GM21515 (cell line): ENCODE results near the gene NEURL1B.

Experiments
- ATAC-seq: cut with Tn5 transposase; IDR thresholded peaks from one replicate; pipeline ENCODE4 v1.9.1; 2021; ENCODE audit not compliant: unreplicated experiment

Gene NEURL1B

DNA sequence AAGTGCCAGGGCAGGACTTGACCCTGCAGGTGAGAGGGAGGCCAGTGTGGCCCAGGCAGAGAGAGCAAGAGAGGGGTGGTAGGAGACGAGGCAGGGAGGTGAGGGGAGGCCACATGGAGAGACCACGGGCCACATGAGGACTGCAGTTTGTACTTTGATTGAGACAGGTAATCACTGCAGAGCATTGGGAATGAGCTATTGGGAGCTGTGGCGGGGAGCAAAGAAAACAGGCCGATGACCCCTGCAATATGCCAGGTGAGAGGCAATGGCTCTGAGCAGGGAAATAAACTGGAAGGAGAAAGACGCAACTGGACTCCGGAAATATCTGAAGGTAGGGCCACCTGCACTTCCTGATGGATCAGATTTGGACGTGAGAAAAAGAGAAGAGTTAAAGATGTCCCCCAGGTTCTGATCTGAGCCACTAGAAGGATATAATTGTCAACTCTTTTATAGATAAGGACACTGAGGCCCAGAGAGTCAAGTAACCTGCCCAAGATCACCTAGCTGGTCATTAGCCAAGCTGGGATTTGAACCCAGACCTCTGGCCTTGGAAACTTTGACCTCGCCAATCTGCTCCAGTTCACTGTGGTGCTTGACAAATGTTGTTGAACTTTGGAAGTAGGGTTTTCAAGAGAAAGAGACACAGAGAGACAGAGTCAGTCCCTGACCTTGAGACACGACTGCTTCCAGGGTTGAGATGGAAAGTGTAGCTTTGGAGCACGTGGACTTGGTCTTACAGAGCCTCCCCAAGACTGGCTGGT lies 87.6 kb downstream of the NEURL1B start:
- ATAC-seq, result no peak

DNA sequence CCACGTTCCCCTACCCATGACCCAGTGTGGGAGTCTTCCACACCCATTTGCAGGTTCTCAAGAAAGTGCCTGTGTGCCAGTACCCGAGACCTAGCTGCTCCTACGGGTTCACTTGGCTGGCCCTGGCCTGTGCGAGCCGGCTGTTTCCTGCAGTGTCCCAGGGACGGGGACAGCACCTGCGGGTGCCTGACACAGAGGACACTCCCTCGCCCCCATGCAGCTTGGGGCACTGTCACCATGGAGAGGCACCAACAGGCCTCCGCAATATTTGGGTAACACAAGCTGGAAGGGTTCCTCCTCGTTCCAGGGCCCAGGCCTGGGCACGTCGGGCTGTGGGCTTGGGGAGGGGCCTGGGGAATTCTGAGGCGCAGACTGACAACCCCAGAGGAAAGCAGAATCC lies 88.5 kb downstream of the NEURL1B start:
- ATAC-seq, result no peak

- ATAC-seq, result no peak
These were observed 89.2 kb downstream of the NEURL1B start for GRCh38 chr5:172730222-172730621.

- ATAC-seq, result no peak
These were observed 90.1 kb downstream of the NEURL1B start for GRCh38 chr5:172730981-172731679.

GRCh38 chr5:172731680-172732074 lies 90.6 kb downstream of the NEURL1B start:
- no peak for ATAC-seq

DNA sequence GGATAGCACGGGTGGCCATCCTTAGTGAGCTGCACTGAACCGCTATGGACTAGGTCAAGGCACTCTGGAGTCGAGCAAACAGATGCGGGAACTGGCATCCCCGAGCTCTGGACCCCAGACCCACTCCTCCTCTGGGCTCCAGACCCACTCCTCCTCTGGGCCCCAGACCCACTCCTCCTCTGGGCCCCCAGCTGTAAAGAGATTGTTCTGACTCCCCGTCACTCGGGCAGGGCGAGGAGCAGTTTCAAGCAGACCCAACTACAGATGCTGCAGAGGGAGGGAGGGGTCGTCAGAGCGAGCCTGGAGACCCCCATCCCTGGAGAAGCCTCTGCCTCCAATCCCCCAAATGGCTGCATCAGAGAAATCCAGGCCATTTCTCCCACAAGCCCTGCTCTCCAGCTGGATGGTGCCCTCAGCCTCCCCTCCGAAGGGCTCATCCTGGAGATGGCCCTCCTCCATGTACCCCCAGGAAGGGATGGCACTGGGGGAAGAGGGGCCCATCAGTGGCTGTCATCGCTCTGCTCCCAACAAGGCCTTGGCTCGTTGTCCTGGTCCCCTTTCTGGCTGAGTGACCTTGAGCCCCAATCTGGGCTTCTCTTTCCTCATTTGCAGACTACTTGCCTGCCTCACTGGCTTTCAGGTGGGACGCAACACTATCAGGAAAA lies 91.3 kb downstream of the NEURL1B start:
- ATAC-seq, result no peak

- ATAC-seq, result no peak
These were observed 92.3 kb downstream of the NEURL1B start for GRCh38 chr5:172733131-172733973.

- ATAC-seq, result no peak
These were observed 92.9 kb downstream of the NEURL1B start for GRCh38 chr5:172733974-172734346.

GRCh38 chr5:172735141-172735831 lies 94.2 kb downstream of the NEURL1B start:
- no peak for ATAC-seq

DNA sequence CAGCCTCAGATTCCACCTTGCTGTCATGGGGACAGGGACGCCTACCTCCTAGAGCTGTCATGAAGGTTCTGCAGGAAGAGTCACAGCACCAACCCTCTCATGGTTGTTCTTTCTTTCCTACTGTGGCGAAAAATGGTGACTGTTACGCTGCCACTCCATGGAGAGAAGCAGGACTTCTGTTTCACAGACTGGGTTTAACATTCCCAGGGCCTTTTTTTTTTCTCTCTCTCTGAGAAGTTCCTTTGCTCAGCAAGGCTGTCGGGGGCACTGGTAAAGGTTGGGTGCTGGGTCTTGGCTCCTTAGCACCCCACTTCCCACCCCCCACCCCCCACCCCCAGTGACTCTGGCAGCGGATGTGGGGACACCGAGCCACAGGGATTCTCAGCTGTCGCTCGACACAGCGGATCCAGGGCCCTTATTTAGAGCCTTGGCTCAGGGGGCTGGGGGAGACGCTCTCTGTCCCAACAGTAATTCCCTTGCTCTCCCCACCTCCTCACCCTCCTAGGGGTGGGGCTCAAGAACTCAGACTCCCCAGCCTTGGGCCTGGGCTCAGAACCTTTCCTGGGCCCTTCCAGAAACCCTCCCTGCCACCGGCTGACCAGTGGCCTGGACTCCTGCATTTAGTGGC lies 95.6 kb downstream of the NEURL1B start:
- no peak for ATAC-seq

DNA sequence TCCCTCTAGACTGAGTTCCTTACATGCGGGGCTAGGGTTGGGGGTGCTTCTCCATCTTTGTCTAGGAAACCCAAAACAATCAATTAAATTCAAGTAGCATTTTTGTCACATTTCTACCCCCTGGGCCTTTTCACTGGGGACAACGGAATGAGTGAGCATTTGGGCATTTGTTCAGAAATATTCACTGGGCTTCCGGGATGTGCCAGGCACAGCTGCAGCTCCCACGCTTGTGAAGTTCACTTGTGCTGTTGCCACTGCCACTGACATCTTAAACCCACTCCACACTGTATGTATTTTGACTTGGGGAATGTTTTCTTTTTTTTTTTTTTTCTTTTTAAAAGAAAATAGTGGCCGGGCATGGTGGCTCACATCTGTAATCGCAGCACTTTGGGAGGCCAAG lies 98.3 kb downstream of the NEURL1B start:
- ATAC-seq, result no peak

- no peak for ATAC-seq
These were observed 99.6 kb downstream of the NEURL1B start for GRCh38 chr5:172740428-172741205.
